ENCODE results near the gene SH2D4B.

The SH2D4B gene

DNA sequence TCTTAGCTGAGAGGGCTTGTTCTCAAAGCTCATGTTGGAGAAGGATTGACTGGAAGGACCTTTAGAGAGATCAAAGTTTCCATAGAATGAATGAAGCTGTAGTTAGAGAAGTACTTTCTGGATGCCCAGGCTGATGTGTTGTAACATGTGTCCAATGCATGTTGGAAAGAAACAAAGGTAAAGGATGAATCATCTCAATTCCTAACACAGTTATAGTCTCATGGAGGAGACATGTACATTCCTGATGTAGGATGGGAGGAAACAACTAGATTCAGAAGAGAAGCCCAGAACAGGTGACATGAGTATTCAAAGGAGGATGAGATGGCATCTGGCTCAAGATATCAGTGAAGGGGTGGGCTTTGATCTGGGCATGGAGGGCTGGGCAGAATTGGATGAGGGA, 152.7 kb downstream of the SH2D4B start:
- no peaks in the 10 kb centered on the region for H3K4me1 ChIP-seq (ENCODE audit: low read depth, poor library complexity, severe bottlenecking)

DNA sequence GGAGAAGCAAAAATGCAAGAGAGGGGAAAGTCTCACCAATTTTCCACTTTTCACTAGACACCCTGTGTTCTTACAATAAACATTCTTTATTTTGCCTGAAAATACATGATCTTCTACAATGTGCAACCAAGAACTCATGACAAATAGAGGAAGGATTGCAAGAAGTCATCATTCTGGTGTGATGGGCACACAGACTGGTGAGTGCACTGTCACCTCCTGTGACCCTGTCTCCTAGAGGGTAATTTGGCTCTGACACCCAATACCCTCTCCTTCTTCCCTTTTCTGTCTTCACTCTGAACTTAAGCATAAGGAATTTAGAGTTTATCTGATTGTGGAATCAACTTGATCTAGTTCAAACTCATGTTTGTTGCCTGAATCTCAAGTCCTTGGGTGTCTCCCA, 153.7 kb downstream of the SH2D4B start:
- Histone ChIP-seq H3K4me2 (no peak overlapping the region), H3K36me3 (ENCODE audit: insufficient read depth) (no peaks in the 10 kb centered on the region), H3K27me3 (ENCODE audit: insufficient read depth, low read depth) (no peaks in the 10 kb centered on the region), H3K79me2 (ENCODE audit: insufficient read depth, low read depth) (no peaks in the 10 kb centered on the region), H3K4me3 (IDR thresholded peaks at IDR 0.05; ENCODE audit: insufficient read depth, low read depth, low read length) (no peak overlapping the region), H4K20me1 (ENCODE audit: insufficient read depth) (no peaks in the 10 kb centered on the region), H3K4me1 (ENCODE audit: low read depth, poor library complexity, severe bottlenecking) (no peaks in the 10 kb centered on the region), H3K9ac (no peak overlapping the region), H3K27ac (no peak overlapping the region), H2AFZ (ENCODE audit: low read depth) (no peak overlapping the region)
- TF ChIP-seq, protein P1, sequence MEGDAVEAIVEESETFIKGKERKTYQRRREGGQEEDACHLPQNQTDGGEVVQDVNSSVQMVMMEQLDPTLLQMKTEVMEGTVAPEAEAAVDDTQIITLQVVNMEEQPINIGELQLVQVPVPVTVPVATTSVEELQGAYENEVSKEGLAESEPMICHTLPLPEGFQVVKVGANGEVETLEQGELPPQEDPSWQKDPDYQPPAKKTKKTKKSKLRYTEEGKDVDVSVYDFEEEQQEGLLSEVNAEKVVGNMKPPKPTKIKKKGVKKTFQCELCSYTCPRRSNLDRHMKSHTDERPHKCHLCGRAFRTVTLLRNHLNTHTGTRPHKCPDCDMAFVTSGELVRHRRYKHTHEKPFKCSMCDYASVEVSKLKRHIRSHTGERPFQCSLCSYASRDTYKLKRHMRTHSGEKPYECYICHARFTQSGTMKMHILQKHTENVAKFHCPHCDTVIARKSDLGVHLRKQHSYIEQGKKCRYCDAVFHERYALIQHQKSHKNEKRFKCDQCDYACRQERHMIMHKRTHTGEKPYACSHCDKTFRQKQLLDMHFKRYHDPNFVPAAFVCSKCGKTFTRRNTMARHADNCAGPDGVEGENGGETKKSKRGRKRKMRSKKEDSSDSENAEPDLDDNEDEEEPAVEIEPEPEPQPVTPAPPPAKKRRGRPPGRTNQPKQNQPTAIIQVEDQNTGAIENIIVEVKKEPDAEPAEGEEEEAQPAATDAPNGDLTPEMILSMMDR (conservative IDR thresholded peaks at IDR 0.05; ENCODE audit: low read depth, low read length): no peak

More for the DNA sequence above, 152.7 kb downstream of the SH2D4B start:
- Histone ChIP-seq H3K79me2 (ENCODE audit: insufficient read depth, low read depth) (no peaks in the 10 kb centered on the region), H3K36me3 (ENCODE audit: insufficient read depth) (no peaks in the 10 kb centered on the region), H3K27ac (no peak overlapping the region), H3K27me3 (ENCODE audit: insufficient read depth, low read depth) (no peaks in the 10 kb centered on the region), H3K9ac (no peak overlapping the region), H4K20me1 (ENCODE audit: insufficient read depth) (no peaks in the 10 kb centered on the region), H2AFZ (ENCODE audit: low read depth) (no peak overlapping the region), H3K4me2 (no peak overlapping the region), H3K4me3 (IDR thresholded peaks at IDR 0.05; ENCODE audit: insufficient read depth, low read depth, low read length) (no peak overlapping the region)
- TF ChIP-seq, protein P1 (conservative IDR thresholded peaks at IDR 0.05; ENCODE audit: low read depth, low read length): no peak

DNA sequence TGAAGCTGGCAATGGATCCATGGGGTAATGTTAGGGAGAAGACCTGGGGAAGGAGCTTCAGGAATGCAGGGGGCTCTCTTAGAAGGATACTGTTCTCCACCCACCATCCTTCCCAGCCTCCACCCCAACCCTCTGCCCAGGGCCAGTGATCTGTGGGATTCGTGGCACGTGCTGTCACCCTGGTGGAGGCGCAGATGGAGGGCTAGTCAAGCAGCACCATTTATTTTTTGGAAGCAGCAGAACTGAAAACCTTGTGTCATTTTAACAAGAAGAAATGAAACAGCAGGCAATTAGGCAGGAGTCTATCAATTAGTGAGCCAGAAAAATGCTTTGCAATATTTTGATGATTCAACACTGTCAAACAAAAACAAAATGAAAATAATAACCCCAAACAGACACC, 155.9 kb downstream of the SH2D4B start:
- no peak overlapping the region for H3K9ac ChIP-seq

DNA sequence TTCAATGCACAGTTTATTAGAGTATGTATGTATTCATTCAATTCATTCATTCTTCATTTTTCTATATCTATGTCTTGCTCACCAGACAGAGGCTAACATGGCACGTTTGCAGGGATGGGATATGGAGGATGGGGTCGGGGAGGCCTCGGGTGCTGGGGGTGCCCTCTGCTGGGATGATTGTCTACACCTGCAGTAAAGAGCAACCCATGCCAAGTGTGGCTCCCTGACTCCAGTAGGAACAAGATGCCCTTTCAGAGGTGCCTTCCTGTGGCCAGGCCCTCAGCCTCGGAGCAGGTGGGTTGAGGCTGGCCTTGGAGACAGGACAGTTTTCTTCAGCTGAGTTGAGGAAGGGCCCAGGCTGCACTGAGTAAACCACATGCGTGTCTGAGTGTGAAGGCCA, 157.2 kb downstream of the SH2D4B start:
- Histone ChIP-seq H3K27me3 (ENCODE audit: insufficient read depth, low read depth) (no peaks in the 10 kb centered on the region), H3K27ac (no peak overlapping the region), H3K79me2 (ENCODE audit: insufficient read depth, low read depth) (no peaks in the 10 kb centered on the region), H3K4me2 (no peak overlapping the region), H3K36me3 (ENCODE audit: insufficient read depth) (no peaks in the 10 kb centered on the region), H3K9ac (no peak overlapping the region), H3K4me1 (ENCODE audit: low read depth, poor library complexity, severe bottlenecking) (no peaks in the 10 kb centered on the region), H2AFZ (ENCODE audit: low read depth) (no peak overlapping the region), H4K20me1 (ENCODE audit: insufficient read depth) (no peaks in the 10 kb centered on the region), H3K4me3 (IDR thresholded peaks at IDR 0.05; ENCODE audit: insufficient read depth, low read depth, low read length) (no peak overlapping the region)
- TF ChIP-seq, protein P1 (conservative IDR thresholded peaks at IDR 0.05; ENCODE audit: low read depth, low read length): no peak

More for the DNA sequence above, 155.9 kb downstream of the SH2D4B start:
- Histone ChIP-seq H3K4me1 (ENCODE audit: low read depth, poor library complexity, severe bottlenecking) (no peaks in the 10 kb centered on the region), H2AFZ (ENCODE audit: low read depth) (no peak overlapping the region), H3K27ac (no peak overlapping the region), H3K36me3 (ENCODE audit: insufficient read depth) (no peaks in the 10 kb centered on the region), H3K79me2 (ENCODE audit: insufficient read depth, low read depth) (no peaks in the 10 kb centered on the region), H3K4me3 (IDR thresholded peaks at IDR 0.05; ENCODE audit: insufficient read depth, low read depth, low read length) (no peak overlapping the region), H3K4me2 (no peak overlapping the region), H4K20me1 (ENCODE audit: insufficient read depth) (no peaks in the 10 kb centered on the region), H3K27me3 (ENCODE audit: insufficient read depth, low read depth) (no peaks in the 10 kb centered on the region)
- TF ChIP-seq, protein P1 (conservative IDR thresholded peaks at IDR 0.05; ENCODE audit: low read depth, low read length): no peak
